NCI-H524 treated with DMSO at 0.1 percent for 48 hours (cell line): Measurements from ENCODE around the gene MYO10.

ENCODE experiments used
- DNase-seq: peaks from one replicate; lab custom pipeline; 2025; lab: John Stamatoyannopoulos, UW

Gene MYO10

GRCh38 chr5:16916262-16916878 is 19.7 kb downstream of the MYO10 start:
- no peak for DNase-seq

GRCh38 chr5:16914584-16914983 is 21.5 kb downstream of the MYO10 start:
- no peak for DNase-seq

GRCh38 chr5:16914108-16914435 is 22.0 kb downstream of the MYO10 start:
- no peak for DNase-seq

- no peak for DNase-seq
Measured at GRCh38 chr5:16913187-16914107, 22.6 kb downstream of the MYO10 start.

- no peak for DNase-seq
Measured at GRCh38 chr5:16912080-16912479, 24.0 kb downstream of the MYO10 start.

- DNase-seq, result no peak
Measured at GRCh38 chr5:16909464-16909863, 26.6 kb downstream of the MYO10 start.

- DNase-seq, result no peak
Measured at GRCh38 chr5:16907270-16907669, 28.8 kb downstream of the MYO10 start.

- DNase-seq, result no peak
Measured at GRCh38 chr5:16906255-16906654, 29.8 kb downstream of the MYO10 start.

- no peak for DNase-seq
Measured at GRCh38 chr5:16903480-16904300, 32.4 kb downstream of the MYO10 start.

- DNase-seq, result no peak
Measured at GRCh38 chr5:16902846-16903245, 33.2 kb downstream of the MYO10 start.

GRCh38 chr5:16901021-16901644 is 35.0 kb downstream of the MYO10 start:
- DNase-seq, result no peak

- no peak for DNase-seq
Measured at GRCh38 chr5:16899171-16899570, 36.9 kb downstream of the MYO10 start.

GRCh38 chr5:16897800-16898199 is 38.3 kb downstream of the MYO10 start:
- DNase-seq, result no peak

GRCh38 chr5:16897284-16897704 is 38.8 kb downstream of the MYO10 start:
- DNase-seq, result no peak

GRCh38 chr5:16896767-16897166 is 39.3 kb downstream of the MYO10 start:
- DNase-seq, result no peak

GRCh38 chr5:16894236-16895057 is 41.6 kb downstream of the MYO10 start:
- DNase-seq, result peak; percentile 50

- no peak for DNase-seq
Measured at GRCh38 chr5:16891033-16891432, 45.1 kb downstream of the MYO10 start.

- DNase-seq, result no peak
Measured at GRCh38 chr5:16889972-16890519, 46.0 kb downstream of the MYO10 start.

GRCh38 chr5:16889203-16889971 is 46.7 kb downstream of the MYO10 start:
- DNase-seq, result no peak

- no peak for DNase-seq
Measured at GRCh38 chr5:16888694-16889124, 47.4 kb downstream of the MYO10 start.
